ENCODE measurements around the gene CNPY4.
"Not testable (repeated sequence)": the region's sequence is repeated elsewhere in the genome, so short reads cannot be mapped to it uniquely, and the experiment has no call there.

Gene CNPY4

GRCh38 chr7:100122067-100122466 lies 2.6 kb downstream of the CNPY4 start:
- no peak for DNase-seq

GRCh38 chr7:100122568-100122967 lies 3.1 kb downstream of the CNPY4 start:
- no peak for DNase-seq

GRCh38 chr7:100124301-100125230 lies 5.1 kb downstream of the CNPY4 start:
- no peak for DNase-seq

- no peak for DNase-seq
Observed at GRCh38 chr7:100126239-100126930, 7.0 kb downstream of the CNPY4 start.

- peak; percentile 92 for DNase-seq
Observed at GRCh38 chr7:100126931-100127865, 7.8 kb downstream of the CNPY4 start, which contains the start of gene MBLAC1. TSS of gene MBLAC1 (plus strand) at chr7:100126967. CDS start at chr7:100127396, 429 bp downstream.

GRCh38 chr7:100127866-100128636 lies 8.6 kb downstream of the CNPY4 start:
- DNase-seq, result peak; percentile 22

- no peak for DNase-seq
Observed at GRCh38 chr7:100128637-100128963, 9.2 kb downstream of the CNPY4 start.

- not testable (repeated sequence) for DNase-seq
Observed at GRCh38 chr7:100130220-100130607, 10.8 kb downstream of the CNPY4 start.

- peak; percentile 87 for DNase-seq
Observed at GRCh38 chr7:100130608-100131453, 11.4 kb downstream of the CNPY4 start.

- no peak for DNase-seq
Observed at GRCh38 chr7:100132126-100132525, 12.7 kb downstream of the CNPY4 start.

GRCh38 chr7:100132697-100133151 lies 13.3 kb downstream of the CNPY4 start:
- peak; percentile 63 for DNase-seq

GRCh38 chr7:100137851-100138760 lies 18.7 kb downstream of the CNPY4 start:
- no peak for DNase-seq

GRCh38 chr7:100141555-100141949 lies 22.1 kb downstream of the CNPY4 start:
- DNase-seq, result no peak

GRCh38 chr7:100142461-100142860 lies 23.0 kb downstream of the CNPY4 start:
- no peak for DNase-seq

- DNase-seq, result not testable (repeated sequence)
Observed at GRCh38 chr7:100146350-100146749, 26.9 kb downstream of the CNPY4 start.

- DNase-seq, result no peak
Observed at GRCh38 chr7:100147278-100147677, 27.8 kb downstream of the CNPY4 start.

GRCh38 chr7:100148225-100148558 lies 28.8 kb downstream of the CNPY4 start:
- no peak for DNase-seq

GRCh38 chr7:100148559-100149328 lies 29.3 kb downstream of the CNPY4 start, which contains the start of gene LAMTOR4:
TSS of gene LAMTOR4 (plus strand) at chr7:100148918. CDS start at chr7:100148973, 55 bp downstream.
- peak; percentile 96 for DNase-seq

GRCh38 chr7:100152404-100152803 lies 33.0 kb downstream of the CNPY4 start:
- no peak for DNase-seq

All from activated CD4-positive, alpha-beta T cell treated with anti-CD3 and anti-CD28 coated beads, Interleukin-2, amount 50 U/mL, for 1 hour (primary cell).